CD4-positive, alpha-beta T cell treated with Interleukin-10 for 1 hour (primary cell): Measurements from ENCODE around the gene RNF126.
A peak's percentile ranks its signal among the peaks of the same experiment; 100 is the strongest.
"Not testable (repeated sequence)": the region's sequence is repeated elsewhere in the genome, so short reads cannot be mapped to it uniquely, and the experiment has no call there.

Experiments
- DNase-seq: peaks from one replicate; pipeline ENCODE4 v3.0.0-alpha.2; 2020

The RNF126 gene

DNA sequence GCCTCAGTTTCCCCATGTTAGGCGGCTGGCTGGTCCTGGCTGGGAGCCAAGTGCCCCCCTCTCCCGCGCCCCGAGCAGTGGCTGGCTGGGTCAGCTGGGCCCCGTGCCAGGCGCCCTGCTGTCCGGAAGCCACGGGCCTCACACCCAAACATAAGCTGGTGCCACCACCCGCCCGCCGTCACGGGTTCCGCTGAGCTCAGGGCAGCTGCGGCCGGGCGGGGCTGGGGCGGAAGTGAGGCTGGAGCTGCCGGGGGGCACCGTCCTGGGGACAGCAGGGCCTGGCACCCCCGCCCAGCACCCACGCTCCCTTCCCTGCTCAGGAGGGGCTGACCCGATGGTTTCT lies 54.0 kb downstream of the RNF126 start:
- no peak for DNase-seq

DNA sequence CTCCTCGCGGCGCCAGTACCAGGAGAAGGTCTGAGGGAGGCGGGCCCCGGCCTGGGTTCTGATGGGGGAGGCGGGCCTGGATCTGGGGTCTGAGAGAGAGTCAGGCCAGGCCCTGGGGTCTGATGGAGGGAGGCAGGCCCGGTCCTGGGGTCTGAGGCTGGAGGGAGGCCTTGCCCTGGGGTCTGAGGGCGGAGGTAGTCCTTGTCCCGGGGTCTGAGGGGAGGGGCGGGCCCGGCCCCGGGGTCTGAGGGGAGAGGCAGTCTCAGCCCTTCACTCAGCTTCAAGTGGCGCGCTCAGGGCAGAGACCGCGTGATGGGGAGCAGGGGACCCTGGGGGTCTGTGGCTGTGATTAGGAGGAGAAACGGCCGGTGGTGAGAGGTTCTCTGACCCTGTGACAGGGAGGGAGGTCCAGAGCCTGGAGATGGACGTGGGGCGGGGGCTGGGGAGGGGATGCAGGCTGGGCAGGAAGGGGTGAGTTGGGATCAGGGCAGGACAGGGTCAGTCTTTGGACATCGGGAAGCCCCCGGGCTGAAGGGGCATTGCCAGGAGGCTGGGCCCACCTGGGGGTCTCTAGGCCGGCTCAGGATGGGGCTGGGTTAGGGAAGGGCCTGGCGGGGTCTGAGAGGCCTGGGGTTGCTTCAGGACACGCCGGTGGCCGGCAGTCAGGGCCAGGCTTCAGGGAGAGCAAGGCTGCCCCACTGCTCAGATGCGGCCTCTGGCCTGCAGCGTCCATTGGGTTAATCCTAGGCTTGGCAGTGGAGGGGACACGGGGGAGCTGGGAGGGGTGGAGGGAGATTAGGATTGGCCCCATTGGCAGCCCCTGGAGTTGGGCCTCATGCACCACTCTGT lies 54.6 kb downstream of the RNF126 start:
- no peak for DNase-seq

DNA sequence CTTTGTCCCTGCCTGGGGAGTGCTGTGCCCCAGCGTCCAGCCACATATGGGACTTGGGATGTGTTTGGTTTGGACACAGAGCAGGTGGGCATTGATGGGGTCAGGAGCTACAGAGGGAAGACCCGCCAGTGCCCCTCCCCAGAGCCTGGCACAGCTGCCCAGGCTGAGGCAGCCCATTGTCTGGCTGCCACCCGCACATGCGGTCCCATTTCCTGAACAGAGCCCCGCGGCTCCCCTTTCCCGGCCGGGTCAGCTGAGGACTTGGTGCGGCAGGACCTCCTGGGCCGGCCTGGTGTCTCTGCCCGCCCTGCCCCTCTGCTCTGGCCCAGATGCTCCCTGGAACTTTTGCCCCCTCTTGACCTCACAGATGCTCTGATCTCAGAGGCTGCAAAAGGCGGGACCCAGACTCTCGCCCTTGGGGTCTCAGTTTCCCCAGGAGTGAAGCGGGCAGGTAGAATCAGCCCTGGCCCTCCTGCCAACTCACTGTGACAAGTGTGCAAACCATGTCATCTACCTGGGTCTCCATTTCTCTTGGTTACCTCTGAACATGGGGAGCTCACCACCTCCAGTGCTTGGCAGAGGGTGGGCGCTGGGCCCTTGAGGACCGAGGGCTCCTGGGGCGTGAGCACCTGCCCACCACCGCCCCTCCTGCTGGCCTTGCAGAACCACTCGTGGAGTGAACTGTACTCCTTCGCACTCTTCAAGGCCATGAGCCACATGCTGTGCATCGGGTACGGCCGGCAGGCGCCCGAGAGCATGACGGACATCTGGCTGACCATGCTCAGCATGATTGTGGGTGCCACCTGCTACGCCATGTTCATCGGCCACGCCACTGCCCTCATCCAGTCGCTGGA lies 55.5 kb downstream of the RNF126 start:
- no peak for DNase-seq

DNA sequence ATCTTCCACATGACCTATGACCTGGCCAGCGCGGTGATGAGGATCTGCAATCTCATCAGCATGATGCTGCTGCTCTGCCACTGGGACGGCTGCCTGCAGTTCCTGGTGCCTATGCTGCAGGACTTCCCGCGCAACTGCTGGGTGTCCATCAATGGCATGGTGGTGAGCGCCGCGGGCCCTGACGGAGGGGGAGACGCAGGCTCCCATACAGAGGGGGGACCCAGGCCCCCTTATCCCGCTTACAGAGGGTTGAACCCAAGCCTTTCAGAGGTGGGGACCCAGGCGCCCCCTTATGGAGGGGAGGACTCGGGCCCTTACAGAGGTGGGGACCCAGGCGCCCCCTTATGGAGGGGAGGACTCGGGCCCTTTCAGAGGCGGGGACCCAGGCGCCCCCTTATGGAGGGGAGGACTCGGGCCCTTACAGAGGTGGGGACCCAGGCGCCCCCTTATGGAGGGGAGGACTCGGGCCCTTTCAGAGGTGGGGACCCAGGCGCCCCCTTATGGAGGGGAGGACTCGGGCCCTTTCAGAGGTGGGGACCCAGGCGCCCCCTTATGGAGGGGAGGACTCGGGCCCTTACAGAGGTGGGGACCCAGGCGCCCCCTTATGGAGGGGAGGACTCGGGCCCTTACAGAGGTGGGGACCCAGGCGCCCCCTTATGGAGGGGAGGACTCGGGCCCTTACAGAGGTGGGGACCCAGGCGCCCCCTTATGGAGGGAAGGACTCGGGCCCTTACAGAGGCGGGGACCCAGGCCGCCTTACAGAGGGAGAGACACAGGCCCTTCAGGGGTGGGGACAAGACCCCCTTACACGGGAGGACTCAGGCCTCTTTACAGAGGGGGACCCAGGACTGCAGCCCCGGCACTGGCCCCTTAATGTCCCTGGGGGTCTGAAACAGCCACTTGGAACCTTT lies 57.7 kb downstream of the RNF126 start:
- DNase-seq: peak; percentile 21

DNA sequence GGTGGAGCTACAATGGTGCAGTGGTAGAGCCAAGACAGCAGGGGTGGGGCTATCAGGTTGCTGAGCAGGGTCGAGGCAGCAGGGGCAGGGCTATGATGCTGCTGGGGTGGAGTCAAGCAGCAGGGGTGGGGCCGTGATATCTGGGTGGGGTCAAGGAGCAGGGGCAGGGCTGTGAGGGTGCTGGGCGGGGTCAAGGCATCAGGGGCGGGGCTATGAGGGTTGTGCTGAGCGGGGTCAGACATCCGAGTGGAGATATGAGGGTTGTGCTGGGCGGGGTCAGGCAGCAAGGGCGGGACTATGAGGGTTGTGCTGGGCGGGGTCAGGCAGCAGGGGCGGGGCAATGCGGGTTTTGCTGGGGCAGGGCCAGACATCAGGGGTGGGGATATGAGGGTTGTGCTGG lies 58.7 kb downstream of the RNF126 start:
- DNase-seq: peak; percentile 40

DNA sequence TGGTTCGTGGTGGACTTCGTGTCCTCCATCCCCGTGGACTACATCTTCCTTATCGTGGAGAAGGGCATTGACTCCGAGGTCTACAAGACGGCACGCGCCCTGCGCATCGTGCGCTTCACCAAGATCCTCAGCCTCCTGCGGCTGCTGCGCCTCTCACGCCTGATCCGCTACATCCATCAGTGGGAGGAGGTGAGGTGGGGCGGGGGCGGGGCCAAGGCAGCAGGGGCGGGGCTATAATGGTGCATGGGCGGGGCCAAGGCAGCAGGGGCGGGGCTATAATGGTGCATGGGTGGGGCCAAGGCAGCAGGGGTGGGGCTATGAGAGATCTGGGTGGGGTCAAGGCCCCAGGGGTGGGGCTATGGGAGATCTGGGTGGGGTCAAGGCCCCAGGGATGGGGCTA lies 59.2 kb downstream of the RNF126 start:
- DNase-seq: not testable (repeated sequence)

DNA sequence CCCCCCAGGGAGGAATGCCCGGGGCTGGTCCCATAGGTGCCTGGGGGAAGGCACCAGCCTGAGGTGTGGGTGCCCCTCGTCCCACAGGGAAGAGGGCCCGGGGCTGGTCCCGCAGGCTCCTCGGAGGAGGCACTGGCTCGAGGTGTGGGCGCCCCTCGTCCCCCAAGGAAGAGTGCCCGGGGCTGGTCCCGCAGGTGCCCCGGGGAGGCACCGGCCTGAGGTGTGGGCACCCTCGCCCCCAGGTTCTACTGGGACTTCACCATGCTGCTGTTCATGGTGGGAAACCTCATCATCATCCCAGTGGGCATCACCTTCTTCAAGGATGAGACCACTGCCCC lies 59.7 kb downstream of the RNF126 start:
- DNase-seq: not testable (repeated sequence)

DNA sequence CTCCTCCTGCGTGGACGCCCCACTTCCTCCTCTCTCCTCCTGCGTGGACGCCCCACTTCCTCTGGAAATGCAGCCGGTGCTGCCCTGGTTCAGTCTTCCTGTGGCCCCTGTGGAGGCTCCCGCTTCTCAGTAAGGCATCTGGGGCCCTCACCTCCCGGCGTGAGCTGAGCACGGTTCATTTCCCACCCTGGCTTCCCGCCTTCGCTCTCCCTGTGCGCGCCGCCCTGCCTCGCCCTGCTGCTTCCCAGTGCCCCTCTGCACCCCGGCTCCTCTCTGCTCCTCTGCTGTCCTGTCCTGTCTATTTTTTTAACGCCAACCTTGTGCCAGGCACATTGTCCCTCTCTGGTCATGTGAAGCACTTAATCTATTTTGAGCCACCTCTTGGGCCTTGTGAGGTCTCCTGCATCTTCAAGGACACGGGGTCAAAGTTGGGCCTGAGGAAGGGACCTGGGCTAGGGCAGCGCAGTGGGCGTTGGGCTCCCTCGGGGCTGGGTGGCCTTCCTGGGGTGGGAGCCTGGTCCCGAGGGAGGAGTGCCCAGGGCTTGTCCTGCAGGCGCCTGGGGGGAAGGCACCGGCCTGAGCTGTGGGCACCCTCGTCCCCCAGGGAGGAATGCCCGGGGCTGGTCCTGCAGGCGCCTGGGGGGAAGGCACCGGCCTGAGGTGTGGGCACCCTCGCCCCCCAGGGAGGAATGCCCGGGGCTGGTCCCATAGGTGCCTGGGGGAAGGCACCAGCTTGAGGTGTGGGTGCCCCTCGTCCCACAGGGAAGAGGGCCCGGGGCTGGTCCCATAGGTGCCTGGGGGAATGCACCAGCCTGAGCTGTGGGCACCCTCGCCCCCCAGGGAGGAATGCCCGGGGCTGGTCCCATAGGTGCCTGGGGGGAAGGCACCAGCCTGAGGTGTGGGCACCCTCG lies 60.4 kb downstream of the RNF126 start:
- no peak for DNase-seq

DNA sequence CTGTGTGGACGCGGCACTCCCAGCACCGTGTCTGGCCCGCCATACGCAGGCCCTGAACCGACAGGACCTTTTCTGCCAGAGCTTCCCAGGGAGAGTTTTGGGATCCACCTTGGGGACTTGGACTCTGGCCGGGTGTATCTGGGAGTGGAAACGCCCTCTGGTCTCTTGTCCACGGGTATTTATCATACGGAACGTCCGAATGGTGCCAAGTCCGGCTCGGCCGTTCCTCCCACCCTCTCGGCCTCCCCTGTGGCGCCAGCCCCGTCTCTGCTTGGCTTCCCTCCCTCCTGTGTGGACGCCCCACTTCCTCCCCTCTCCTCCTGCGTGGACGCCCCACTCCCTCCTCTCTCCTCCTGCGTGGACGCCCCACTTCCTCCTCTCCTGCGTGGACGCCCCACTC lies 61.2 kb downstream of the RNF126 start:
- no peak for DNase-seq

DNA sequence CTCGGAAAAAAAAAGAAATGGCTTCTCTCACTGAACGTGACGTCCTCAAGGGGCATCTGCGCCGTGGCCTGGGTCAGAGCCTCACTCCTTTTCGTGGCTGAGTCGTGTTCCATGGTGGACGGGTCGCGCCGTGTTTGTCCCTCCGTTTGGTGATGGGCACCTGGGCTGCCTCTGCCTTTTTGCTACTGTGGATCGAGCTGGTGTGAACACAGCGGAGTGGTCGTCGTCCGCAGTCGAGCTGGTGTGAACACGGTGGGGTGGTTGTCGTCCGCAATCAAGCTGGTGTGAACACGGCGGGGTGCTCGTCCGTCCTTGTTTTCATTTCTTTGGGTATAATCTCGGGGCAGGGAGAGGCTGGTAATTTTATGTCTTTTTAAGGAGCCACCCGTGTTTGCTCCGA lies 61.7 kb downstream of the RNF126 start:
- no peak for DNase-seq
